ENCODE data around the gene ZBBX.

DNA sequence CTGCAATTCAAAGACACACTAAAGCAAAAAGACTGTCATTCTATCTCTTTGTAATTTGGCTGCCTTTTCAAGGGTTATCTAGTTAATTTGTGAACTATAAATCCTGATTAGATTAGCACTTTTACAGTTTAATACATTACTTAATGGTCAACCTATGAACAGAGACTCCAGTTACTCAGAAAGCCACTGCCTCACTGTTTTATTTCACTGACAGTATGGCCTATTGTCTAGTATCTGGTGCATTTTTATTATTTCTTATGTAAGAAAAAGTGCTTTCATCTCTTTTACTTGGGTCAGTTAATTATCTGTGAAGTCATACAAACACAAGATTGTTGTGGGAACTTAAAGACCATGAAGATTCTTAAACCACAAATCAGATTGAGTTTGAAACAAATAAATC is 133.8 kb downstream of the ZBBX start:
- no peak for TF ChIP-seq POLR2A (IDR thresholded peaks at IDR 0.05)
- TF ChIP-seq, protein P1, sequence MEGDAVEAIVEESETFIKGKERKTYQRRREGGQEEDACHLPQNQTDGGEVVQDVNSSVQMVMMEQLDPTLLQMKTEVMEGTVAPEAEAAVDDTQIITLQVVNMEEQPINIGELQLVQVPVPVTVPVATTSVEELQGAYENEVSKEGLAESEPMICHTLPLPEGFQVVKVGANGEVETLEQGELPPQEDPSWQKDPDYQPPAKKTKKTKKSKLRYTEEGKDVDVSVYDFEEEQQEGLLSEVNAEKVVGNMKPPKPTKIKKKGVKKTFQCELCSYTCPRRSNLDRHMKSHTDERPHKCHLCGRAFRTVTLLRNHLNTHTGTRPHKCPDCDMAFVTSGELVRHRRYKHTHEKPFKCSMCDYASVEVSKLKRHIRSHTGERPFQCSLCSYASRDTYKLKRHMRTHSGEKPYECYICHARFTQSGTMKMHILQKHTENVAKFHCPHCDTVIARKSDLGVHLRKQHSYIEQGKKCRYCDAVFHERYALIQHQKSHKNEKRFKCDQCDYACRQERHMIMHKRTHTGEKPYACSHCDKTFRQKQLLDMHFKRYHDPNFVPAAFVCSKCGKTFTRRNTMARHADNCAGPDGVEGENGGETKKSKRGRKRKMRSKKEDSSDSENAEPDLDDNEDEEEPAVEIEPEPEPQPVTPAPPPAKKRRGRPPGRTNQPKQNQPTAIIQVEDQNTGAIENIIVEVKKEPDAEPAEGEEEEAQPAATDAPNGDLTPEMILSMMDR (IDR thresholded peaks at IDR 0.05): no peak

All from suprapubic skin (tissue), 3 donors.